HepG2 (cell line): Measurements from ENCODE around the gene CCT7.

Source experiments
- AFF4 ChIP-seq: sonication (generic); formaldehyde crosslinking; IDR thresholded peaks from 2 replicates; pipeline ENCODE4 v1.4.0; 2020; ENCODE audit warnings: missing genetic modification reagents
- EZH2 ChIP-seq: conservative IDR thresholded peaks from 2 replicates; pipeline ENCODE4 v1.6.1; 2012; ENCODE audit warnings: mild to moderate bottlenecking, low read depth, low read length, moderate library complexity
- JUN ChIP-seq: sonication (generic); formaldehyde crosslinking; IDR thresholded peaks from 2 replicates; pipeline ENCODE4 v1.4.0; 2020; ENCODE audit warnings: mild to moderate bottlenecking, missing genetic modification reagents
- REST ChIP-seq, 2 experiments: IDR thresholded peaks; 2 replicates each; pipeline ENCODE4 v1.6.1; 2011 to 2012; ENCODE audit warnings: low read length in 2 of 2, borderline replicate concordance in 1 of 2, low read depth in 1 of 2, mild to moderate bottlenecking in 1 of 2, moderate library complexity in 1 of 2
- ZBTB20 ChIP-seq: sonication (generic); formaldehyde crosslinking; IDR thresholded peaks from 2 replicates; pipeline ENCODE4 v1.8.1; 2023; ENCODE audit warnings: missing genetic modification reagents, low read depth, mild to moderate bottlenecking, borderline replicate concordance
- ZBTB4 ChIP-seq: sonication (generic); formaldehyde crosslinking; IDR thresholded peaks from 2 replicates; pipeline ENCODE4 v1.4.0; 2020; ENCODE audit warnings: missing genetic modification reagents, mild to moderate bottlenecking, borderline replicate concordance
- ZNF749 ChIP-seq: sonication (generic); formaldehyde crosslinking; IDR thresholded peaks from 2 replicates; pipeline ENCODE4 v1.8.0; 2022; ENCODE audit warnings: mild to moderate bottlenecking, missing genetic modification reagents, moderate library complexity, borderline replicate concordance
- ZSCAN20 ChIP-seq: sonication (generic); formaldehyde crosslinking; IDR thresholded peaks from 2 replicates; pipeline ENCODE4 v1.4.0; 2020; ENCODE audit warnings: missing genetic modification reagents, mild to moderate bottlenecking, borderline replicate concordance
- TF ChIP-seq, protein P1 (sequence below): sonication (generic); formaldehyde crosslinking; IDR thresholded peaks from 2 replicates; pipeline ENCODE4 v1.5.0; 2020; ENCODE audit warnings: mild to moderate bottlenecking, missing genetic modification reagents, moderate library complexity

DNA sequence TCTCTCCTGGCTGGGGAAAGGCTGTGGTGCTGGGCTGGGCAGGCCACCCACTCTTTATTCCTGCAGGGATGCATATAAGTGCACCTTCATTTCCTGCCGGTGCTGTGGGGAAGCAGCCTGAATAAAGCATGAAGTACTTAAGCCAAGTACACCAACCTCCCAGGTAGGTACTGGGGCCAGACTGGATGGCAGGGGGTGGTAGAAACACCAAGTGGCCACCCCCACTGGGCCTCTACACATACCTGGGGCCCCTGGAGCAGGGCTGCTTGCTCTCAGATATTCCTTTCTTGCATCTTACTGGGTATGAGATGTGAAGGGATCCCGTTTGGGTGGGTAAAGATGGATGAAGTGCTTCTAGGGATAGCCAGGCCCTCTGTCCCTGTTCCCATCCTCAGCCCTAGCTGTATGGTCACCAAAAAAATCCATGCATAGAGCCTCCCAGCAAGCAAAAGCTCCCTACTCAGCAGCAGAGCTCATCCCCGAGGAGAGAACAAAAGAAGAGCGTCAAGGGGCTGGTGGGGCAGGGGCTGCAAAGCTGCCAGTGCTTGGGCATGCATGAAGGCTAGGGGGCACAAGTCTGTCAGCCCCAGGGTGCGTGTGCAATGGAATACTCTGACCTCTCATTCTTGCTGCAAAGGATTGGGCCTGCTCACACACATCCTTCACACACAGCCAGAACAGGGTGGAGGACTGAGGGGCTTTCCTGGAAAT, 22.0 kb downstream of the CCT7 start:
- TF ChIP-seq ZBTB4: no peak
- TF ChIP-seq REST (IDR thresholded peaks at IDR 0.05; ENCODE audit: borderline replicate concordance in 1 of 2, low read depth in 1 of 2, low read length in 2 of 2): no peak
- no peak for TF ChIP-seq AFF4 (CRISPR knock-in tag)
- TF ChIP-seq ZBTB20: no peak
- TF ChIP-seq ZSCAN20 (CRISPR knock-in tag): no peak
- no peak for TF ChIP-seq JUN (CRISPR knock-in tag)
- no peak for TF ChIP-seq EZH2
- no peak for TF ChIP-seq ZNF749 (CRISPR knock-in tag)
- TF ChIP-seq, protein P1, sequence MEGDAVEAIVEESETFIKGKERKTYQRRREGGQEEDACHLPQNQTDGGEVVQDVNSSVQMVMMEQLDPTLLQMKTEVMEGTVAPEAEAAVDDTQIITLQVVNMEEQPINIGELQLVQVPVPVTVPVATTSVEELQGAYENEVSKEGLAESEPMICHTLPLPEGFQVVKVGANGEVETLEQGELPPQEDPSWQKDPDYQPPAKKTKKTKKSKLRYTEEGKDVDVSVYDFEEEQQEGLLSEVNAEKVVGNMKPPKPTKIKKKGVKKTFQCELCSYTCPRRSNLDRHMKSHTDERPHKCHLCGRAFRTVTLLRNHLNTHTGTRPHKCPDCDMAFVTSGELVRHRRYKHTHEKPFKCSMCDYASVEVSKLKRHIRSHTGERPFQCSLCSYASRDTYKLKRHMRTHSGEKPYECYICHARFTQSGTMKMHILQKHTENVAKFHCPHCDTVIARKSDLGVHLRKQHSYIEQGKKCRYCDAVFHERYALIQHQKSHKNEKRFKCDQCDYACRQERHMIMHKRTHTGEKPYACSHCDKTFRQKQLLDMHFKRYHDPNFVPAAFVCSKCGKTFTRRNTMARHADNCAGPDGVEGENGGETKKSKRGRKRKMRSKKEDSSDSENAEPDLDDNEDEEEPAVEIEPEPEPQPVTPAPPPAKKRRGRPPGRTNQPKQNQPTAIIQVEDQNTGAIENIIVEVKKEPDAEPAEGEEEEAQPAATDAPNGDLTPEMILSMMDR (CRISPR knock-in tag): no peak
